Osteoblast (primary cell): ENCODE data around the gene CHSY1. TPM values are rescaled to one million over a fixed set of nuclear protein-coding genes. Genes with fewer than 3 reads are reported as not detected.

Source experiments
- DNase-seq: peaks from one replicate; pipeline ENCODE4 v3.0.0; 2011; ENCODE audit warnings: low spot score, mixed read lengths; ENCODE audit not compliant: insufficient read length; ENCODE audit errors: missing footprints
- H2AFZ ChIP-seq: 2 replicates; pipeline ENCODE4 v1.6.0; 2011; ENCODE audit warnings: mild to moderate bottlenecking, low read length
- H3K27ac ChIP-seq: 2 replicates; pipeline ENCODE4 v1.5.1; 2011; ENCODE audit warnings: mild to moderate bottlenecking, low read depth, low read length, moderate library complexity
- H3K27me3 ChIP-seq: 2 replicates; pipeline ENCODE4 v1.6.0; 2012; ENCODE audit warnings: mild to moderate bottlenecking, control low read depth, inconsistent platforms, low read length, moderate library complexity; ENCODE audit not compliant: insufficient read depth
- H3K36me3 ChIP-seq: 2 replicates; pipeline ENCODE4 v1.5.1; 2011; ENCODE audit warnings: mild to moderate bottlenecking, low read length, control low read depth, moderate library complexity; ENCODE audit not compliant: insufficient read depth
- H3K4me1 ChIP-seq: 2 replicates; pipeline ENCODE4 v1.5.1; 2011; ENCODE audit warnings: mild to moderate bottlenecking, low read length, control low read depth, moderate library complexity; ENCODE audit not compliant: insufficient read depth
- H3K4me2 ChIP-seq: 2 replicates; pipeline ENCODE4 v1.6.0; 2011; ENCODE audit warnings: mild to moderate bottlenecking, low read length; ENCODE audit not compliant: insufficient read depth
- H3K4me3 ChIP-seq: fragments of 200-600 bp; sonication (generic); 3 replicates; pipeline ENCODE4 v1.5.1; 2012; ENCODE audit warnings: mild to moderate bottlenecking, low read length, inconsistent platforms; ENCODE audit not compliant: insufficient read depth
- H3K79me2 ChIP-seq: 2 replicates; pipeline ENCODE4 v1.6.0; 2012; ENCODE audit warnings: mild to moderate bottlenecking, low read length, control low read depth, inconsistent platforms; ENCODE audit not compliant: insufficient read depth
- H3K9me3 ChIP-seq: 2 replicates; pipeline ENCODE4 v1.5.1; 2011; ENCODE audit warnings: low read depth, low read length, control low read depth
- H4K20me1 ChIP-seq: 2 replicates; pipeline ENCODE4 v1.6.0; 2012; ENCODE audit warnings: mild to moderate bottlenecking, low read length, control low read depth; ENCODE audit not compliant: insufficient read depth
- CTCF ChIP-seq: IDR thresholded peaks from 2 replicates; pipeline ENCODE4 v1.5.1; 2011; ENCODE audit warnings: mild to moderate bottlenecking, low read depth, low read length, moderate library complexity; ENCODE audit errors: extremely low read depth
- total RNA-seq: library from RNA; depleted of rRNA; stranded (reverse); fragments of >200 nt; gene quantifications from 2 replicates; pipeline ENCODE4 v1.2.3, GENCODE V29; 2012

The CHSY1 gene
- total RNA-seq, 1 donor = 39.1 TPM

- TF ChIP-seq CTCF = no peak
- no peak overlapping the region for H2AFZ ChIP-seq
- H3K79me2 ChIP-seq = peaks cover 95% of the 10 kb centered on the region
- H3K4me1 ChIP-seq = peaks cover 3% of the 10 kb centered on the region
- H3K9me3 ChIP-seq = no peaks in the 10 kb centered on the region
- H3K27ac ChIP-seq = no peak overlapping the region
- H4K20me1 ChIP-seq = peaks cover 44% of the 10 kb centered on the region
- H3K4me3 ChIP-seq = no peak overlapping the region
- H3K27me3 ChIP-seq = no peaks in the 10 kb centered on the region
- DNase-seq = no peak
- H3K36me3 ChIP-seq = peaks cover 34% of the 10 kb centered on the region
- no peak overlapping the region for H3K4me2 ChIP-seq
Observed at GRCh38 chr15:101233651-101234280, 18.1 kb downstream of the CHSY1 start.

GRCh38 chr15:101232677-101233076 lies 19.2 kb downstream of the CHSY1 start:
- Histone ChIP-seq H3K27ac (no peak overlapping the region), H3K27me3 (no peaks in the 10 kb centered on the region), H2AFZ (no peak overlapping the region), H4K20me1 (peaks cover 49% of the 10 kb centered on the region), H3K79me2 (peaks cover 95% of the 10 kb centered on the region), H3K4me1 (peaks cover 3% of the 10 kb centered on the region), H3K4me3 (no peak overlapping the region), H3K9me3 (no peaks in the 10 kb centered on the region), H3K36me3 (peaks cover 32% of the 10 kb centered on the region), H3K4me2 (no peak overlapping the region)
- no peak for DNase-seq
- no peak for TF ChIP-seq CTCF

- peaks cover 60% of the 10 kb centered on the region for H4K20me1 ChIP-seq
- no peaks in the 10 kb centered on the region for H3K9me3 ChIP-seq
- no peaks in the 10 kb centered on the region for H3K4me1 ChIP-seq
- H3K27ac ChIP-seq = no peak overlapping the region
- peaks cover 99% of the 10 kb centered on the region for H3K79me2 ChIP-seq
- H3K36me3 ChIP-seq = peaks cover 10% of the 10 kb centered on the region
- no peak for DNase-seq
- no peak overlapping the region for H3K4me3 ChIP-seq
- no peak for TF ChIP-seq CTCF
- H2AFZ ChIP-seq = no peak overlapping the region
- H3K4me2 ChIP-seq = no peak overlapping the region
- no peaks in the 10 kb centered on the region for H3K27me3 ChIP-seq
Observed at GRCh38 chr15:101228313-101228712, 23.5 kb downstream of the CHSY1 start.

GRCh38 chr15:101225658-101226057 lies 26.2 kb downstream of the CHSY1 start:
- Histone ChIP-seq H3K4me2 (no peak overlapping the region), H3K79me2 (peaks cover 99% of the 10 kb centered on the region), H3K27ac (no peak overlapping the region), H2AFZ (no peak overlapping the region), H4K20me1 (peaks cover 64% of the 10 kb centered on the region), H3K27me3 (no peaks in the 10 kb centered on the region), H3K4me3 (no peak overlapping the region), H3K4me1 (peaks cover 10% of the 10 kb centered on the region), H3K36me3 (peaks cover 4% of the 10 kb centered on the region), H3K9me3 (no peaks in the 10 kb centered on the region)
- TF ChIP-seq CTCF = no peak
- no peak for DNase-seq
